ENCODE measurements around the gene SBK3.

DNA sequence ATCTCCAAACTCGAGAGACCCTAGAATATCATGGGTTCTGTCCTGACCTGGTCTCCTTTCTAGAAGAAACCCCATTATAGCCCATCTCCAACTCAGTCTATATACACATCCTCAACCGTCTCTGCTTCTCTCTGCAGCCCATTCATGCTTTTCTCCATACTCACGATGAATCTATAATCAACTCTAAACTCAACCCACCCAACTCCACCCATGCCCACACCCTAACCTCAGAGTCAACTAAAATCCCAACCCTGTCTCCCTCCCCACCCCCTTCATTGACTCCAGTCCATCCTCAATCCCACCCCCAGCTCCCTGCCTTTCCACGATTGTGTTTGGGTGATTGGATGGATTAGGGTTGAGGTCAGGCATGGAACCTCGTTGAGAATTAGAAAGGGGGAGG lies 1.8 kb downstream of the SBK3 start:
- TF ChIP-seq, protein P1, sequence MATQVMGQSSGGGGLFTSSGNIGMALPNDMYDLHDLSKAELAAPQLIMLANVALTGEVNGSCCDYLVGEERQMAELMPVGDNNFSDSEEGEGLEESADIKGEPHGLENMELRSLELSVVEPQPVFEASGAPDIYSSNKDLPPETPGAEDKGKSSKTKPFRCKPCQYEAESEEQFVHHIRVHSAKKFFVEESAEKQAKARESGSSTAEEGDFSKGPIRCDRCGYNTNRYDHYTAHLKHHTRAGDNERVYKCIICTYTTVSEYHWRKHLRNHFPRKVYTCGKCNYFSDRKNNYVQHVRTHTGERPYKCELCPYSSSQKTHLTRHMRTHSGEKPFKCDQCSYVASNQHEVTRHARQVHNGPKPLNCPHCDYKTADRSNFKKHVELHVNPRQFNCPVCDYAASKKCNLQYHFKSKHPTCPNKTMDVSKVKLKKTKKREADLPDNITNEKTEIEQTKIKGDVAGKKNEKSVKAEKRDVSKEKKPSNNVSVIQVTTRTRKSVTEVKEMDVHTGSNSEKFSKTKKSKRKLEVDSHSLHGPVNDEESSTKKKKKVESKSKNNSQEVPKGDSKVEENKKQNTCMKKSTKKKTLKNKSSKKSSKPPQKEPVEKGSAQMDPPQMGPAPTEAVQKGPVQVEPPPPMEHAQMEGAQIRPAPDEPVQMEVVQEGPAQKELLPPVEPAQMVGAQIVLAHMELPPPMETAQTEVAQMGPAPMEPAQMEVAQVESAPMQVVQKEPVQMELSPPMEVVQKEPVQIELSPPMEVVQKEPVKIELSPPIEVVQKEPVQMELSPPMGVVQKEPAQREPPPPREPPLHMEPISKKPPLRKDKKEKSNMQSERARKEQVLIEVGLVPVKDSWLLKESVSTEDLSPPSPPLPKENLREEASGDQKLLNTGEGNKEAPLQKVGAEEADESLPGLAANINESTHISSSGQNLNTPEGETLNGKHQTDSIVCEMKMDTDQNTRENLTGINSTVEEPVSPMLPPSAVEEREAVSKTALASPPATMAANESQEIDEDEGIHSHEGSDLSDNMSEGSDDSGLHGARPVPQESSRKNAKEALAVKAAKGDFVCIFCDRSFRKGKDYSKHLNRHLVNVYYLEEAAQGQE (tag by site-specific recombination; IDR thresholded peaks at IDR 0.05): no peak
- TF ChIP-seq SCRT1 (tag by site-specific recombination; IDR thresholded peaks at IDR 0.05; ENCODE audit: borderline replicate concordance) (no peak), ZNF548 (tag by site-specific recombination; IDR thresholded peaks at IDR 0.05) (no peak), ZNF561 (tag by site-specific recombination; IDR thresholded peaks at IDR 0.05; ENCODE audit: borderline replicate concordance) (no peak), ZNF677 (tag by site-specific recombination; IDR thresholded peaks at IDR 0.05) (no peak)
- TF ChIP-seq, protein P2, sequence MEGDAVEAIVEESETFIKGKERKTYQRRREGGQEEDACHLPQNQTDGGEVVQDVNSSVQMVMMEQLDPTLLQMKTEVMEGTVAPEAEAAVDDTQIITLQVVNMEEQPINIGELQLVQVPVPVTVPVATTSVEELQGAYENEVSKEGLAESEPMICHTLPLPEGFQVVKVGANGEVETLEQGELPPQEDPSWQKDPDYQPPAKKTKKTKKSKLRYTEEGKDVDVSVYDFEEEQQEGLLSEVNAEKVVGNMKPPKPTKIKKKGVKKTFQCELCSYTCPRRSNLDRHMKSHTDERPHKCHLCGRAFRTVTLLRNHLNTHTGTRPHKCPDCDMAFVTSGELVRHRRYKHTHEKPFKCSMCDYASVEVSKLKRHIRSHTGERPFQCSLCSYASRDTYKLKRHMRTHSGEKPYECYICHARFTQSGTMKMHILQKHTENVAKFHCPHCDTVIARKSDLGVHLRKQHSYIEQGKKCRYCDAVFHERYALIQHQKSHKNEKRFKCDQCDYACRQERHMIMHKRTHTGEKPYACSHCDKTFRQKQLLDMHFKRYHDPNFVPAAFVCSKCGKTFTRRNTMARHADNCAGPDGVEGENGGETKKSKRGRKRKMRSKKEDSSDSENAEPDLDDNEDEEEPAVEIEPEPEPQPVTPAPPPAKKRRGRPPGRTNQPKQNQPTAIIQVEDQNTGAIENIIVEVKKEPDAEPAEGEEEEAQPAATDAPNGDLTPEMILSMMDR (tag by site-specific recombination; IDR thresholded peaks at IDR 0.05): no peak
